ENCODE results near the gene GDPD2. TPM values are rescaled to one million over a fixed set of nuclear protein-coding genes. Genes with fewer than 3 reads are reported as not detected.

Gene GDPD2
- total RNA-seq, 1 experiment from 2014 or later = 0.04 TPM

- TF ChIP-seq EZH2phosphoT487 (IDR thresholded peaks at IDR 0.05; ENCODE audit: borderline replicate concordance, low read length) (no peak), EZH2 (IDR thresholded peaks at IDR 0.05; ENCODE audit: low read length, unreplicated experiment) (no peak), CTCF (conservative IDR thresholded peaks at IDR 0.05; ENCODE audit: low read depth, low read length) (no peak)
- POLR2A ChIA-PET (ENCODE audit: unreplicated experiment) = no interaction called here
- CTCF ChIA-PET = no interaction called here
These were observed 23.6 kb downstream of the GDPD2 start for GRCh38 chrX:70446380-70447350.

DNA sequence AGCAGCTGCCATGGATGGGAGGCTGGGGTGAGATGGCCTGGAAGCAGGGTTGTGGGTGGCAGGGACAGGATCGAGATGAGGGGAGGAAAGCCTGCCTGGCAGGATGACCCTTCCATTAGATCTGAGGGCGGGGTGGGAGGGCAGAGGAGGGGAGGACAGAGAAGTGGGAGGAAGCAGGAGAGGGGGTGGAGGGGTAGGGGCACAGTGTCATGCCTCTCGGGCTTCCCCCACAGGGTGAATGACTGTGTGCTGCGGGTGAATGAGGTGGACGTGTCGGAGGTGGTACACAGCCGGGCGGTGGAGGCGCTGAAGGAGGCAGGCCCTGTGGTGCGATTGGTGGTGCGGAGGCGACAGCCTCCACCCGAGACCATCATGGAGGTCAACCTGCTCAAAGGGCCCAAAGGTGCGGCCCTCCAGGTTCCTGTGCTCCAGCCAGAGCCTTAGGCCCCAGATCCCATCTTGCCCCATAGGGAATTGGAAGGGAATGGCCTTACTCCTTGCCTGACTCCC lies 26.4 kb downstream of the GDPD2 start:
- no peak for ATAC-seq
- no peak overlapping the region for H3K4me2 ChIP-seq (ENCODE audit: low read length)
- TF ChIP-seq EZH2phosphoT487 (IDR thresholded peaks at IDR 0.05; ENCODE audit: borderline replicate concordance, low read length) (no peak), EZH2 (IDR thresholded peaks at IDR 0.05; ENCODE audit: low read length, unreplicated experiment) (no peak), CTCF (conservative IDR thresholded peaks at IDR 0.05; ENCODE audit: low read depth, low read length) (no peak)
- no peaks in the 10 kb centered on the region for H3F3A ChIP-seq (ENCODE audit: low read length, unreplicated experiment)
- BruUV-seq (replicated peaks) = no TSS peak
- ChIA-PET POLR2A (ENCODE audit: unreplicated experiment) (no interaction called here), CTCF (no interaction called here)
- DNase-seq = no peak
- H3K36me3 ChIP-seq (ENCODE audit: low read depth, low read length) = no peaks in the 10 kb centered on the region
- no peak overlapping the region for H3K4me3 ChIP-seq (ENCODE audit: low read length)
- H3K27ac ChIP-seq (ENCODE audit: low read length) = no peak overlapping the region
- no peaks in the 10 kb centered on the region for H4K20me1 ChIP-seq (ENCODE audit: low read length)
- H3K9ac ChIP-seq (ENCODE audit: low read length) = no peak overlapping the region
- H3K79me2 ChIP-seq (ENCODE audit: low read length) = peaks cover 7% of the 10 kb centered on the region; the same call in 1 of the 2 replicates
- H3K4me1 ChIP-seq (ENCODE audit: insufficient read depth, low read length) = peaks cover 20% of the 10 kb centered on the region
- intact Hi-C loops (cut with micrococcal nuclease) = no loop called here
- no peaks in the 10 kb centered on the region for H3K9me2 ChIP-seq (replicated peaks; ENCODE audit: low read length)
- peaks cover 15% of the 10 kb centered on the region for H3K27me3 ChIP-seq (ENCODE audit: low read length)
- H3K9me3 ChIP-seq (ENCODE audit: low read length) = no peaks in the 10 kb centered on the region
- no peak overlapping the region for H2AFZ ChIP-seq (ENCODE audit: low read length)

More at GRCh38 chrX:70446380-70447350, 23.6 kb downstream of the GDPD2 start:
- BruUV-seq (replicated peaks) = no TSS peak
- Histone ChIP-seq H3K4me1 (ENCODE audit: insufficient read depth, low read length) (peaks cover under 1% of the 10 kb centered on the region; the same call in 1 of the 2 replicates), H3K9me3 (ENCODE audit: low read length) (no peaks in the 10 kb centered on the region), H3F3A (ENCODE audit: low read length, unreplicated experiment) (no peaks in the 10 kb centered on the region), H3K9me2 (replicated peaks; ENCODE audit: low read length) (no peaks in the 10 kb centered on the region), H2AFZ (ENCODE audit: low read length) (no peak overlapping the region), H3K27ac (ENCODE audit: low read length) (no peak overlapping the region), H3K9ac (ENCODE audit: low read length) (no peak overlapping the region), H3K4me2 (ENCODE audit: low read length) (no peak overlapping the region), H3K79me2 (ENCODE audit: low read length) (no peaks in the 10 kb centered on the region), H4K20me1 (ENCODE audit: low read length) (no peaks in the 10 kb centered on the region), H3K4me3 (ENCODE audit: low read length) (no peak overlapping the region), H3K36me3 (ENCODE audit: low read depth, low read length) (no peaks in the 10 kb centered on the region), H3K27me3 (ENCODE audit: low read length) (peaks cover 26% of the 10 kb centered on the region)
- intact Hi-C loops (cut with micrococcal nuclease) = no loop called here
- DNase-seq (no peak), ATAC-seq (no peak)
